OCI-LY3 (cell line): ENCODE results near the gene LIPC.

Source experiments
- CTCF ChIP-seq: fragments of 200-600, 300-600 bp; sonication (generic); IDR thresholded peaks from 2 replicates; pipeline ENCODE4 v1.5.1; 2014; ENCODE audit warnings: antibody characterized with exemption, low read length, low read depth
- EZH2phosphoT487 ChIP-seq: fragments of 200-600 bp; shearing (Covaris generic); IDR thresholded peaks from 2 replicates; pipeline ENCODE4 v1.6.1; 2018; ENCODE audit warnings: antibody characterized with exemption, mixed run types, low read depth

DNA sequence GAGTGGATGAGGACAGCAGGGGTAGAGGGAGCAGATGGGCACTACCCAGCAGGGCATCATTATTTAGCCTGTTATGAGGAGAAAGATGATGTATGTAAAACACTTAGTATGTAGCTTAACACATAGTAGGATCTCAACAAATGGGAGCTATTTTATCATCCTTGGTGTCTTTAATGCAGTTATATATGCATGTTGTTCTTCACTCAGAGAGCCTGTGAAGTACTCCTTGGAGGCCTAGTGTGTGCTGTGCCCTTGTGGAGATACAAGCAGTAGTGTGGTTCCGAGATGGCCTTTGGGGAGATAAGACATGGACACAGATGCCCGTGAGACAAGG is 124.2 kb downstream of the LIPC start:
- TF ChIP-seq CTCF, result no peak
- no peak for TF ChIP-seq EZH2phosphoT487
